Mesendoderm (in vitro differentiated cells): ENCODE measurements around the gene EDA.
"Not testable (repeated sequence)": the region's sequence is repeated elsewhere in the genome, so short reads cannot be mapped to it uniquely, and the experiment has no call there.

Experiments
- DNase-seq: peaks from one replicate; pipeline ENCODE4 v3.0.0; 2013
- H2AK5ac ChIP-seq: 2 replicates; pipeline ENCODE4 v1.6.1; 2013; ENCODE audit warnings: low read length, inconsistent platforms
- H2BK120ac ChIP-seq: 2 replicates; pipeline ENCODE4 v1.6.1; 2013; ENCODE audit warnings: low read depth, mild to moderate bottlenecking, low read length, moderate library complexity, mixed read lengths
- H2BK15ac ChIP-seq: replicated peaks from 2 replicates; pipeline ENCODE4 v1.6.1; 2013; ENCODE audit warnings: low read depth, mild to moderate bottlenecking, moderate library complexity
- H2BK5ac ChIP-seq: 2 replicates; pipeline ENCODE4 v1.6.1; 2013; ENCODE audit warnings: low read length, inconsistent platforms
- H3K18ac ChIP-seq: 2 replicates; pipeline ENCODE4 v1.6.1; 2013; ENCODE audit warnings: mild to moderate bottlenecking, low read length, mixed read lengths
- H3K23ac ChIP-seq: one replicate; pipeline ENCODE4 v1.6.1; 2013; ENCODE audit warnings: low read length
- H3K27ac ChIP-seq: 2 replicates; pipeline ENCODE4 v1.5.1; 2013; ENCODE audit warnings: low read depth, mild to moderate bottlenecking, inconsistent platforms, low read length, moderate library complexity
- H3K27me3 ChIP-seq: 2 replicates; pipeline ENCODE4 v1.6.1; 2013; ENCODE audit warnings: low read length, control low read depth, mild to moderate bottlenecking, inconsistent platforms; ENCODE audit not compliant: insufficient read depth, poor library complexity
- H3K36me3 ChIP-seq: 2 replicates; pipeline ENCODE4 v1.6.1; 2013; ENCODE audit warnings: low read length, inconsistent platforms; ENCODE audit not compliant: control insufficient read depth, insufficient read depth
- H3K4ac ChIP-seq: one replicate; pipeline ENCODE4 v1.6.1; 2013; ENCODE audit warnings: low read depth, mild to moderate bottlenecking, low read length, moderate library complexity
- H3K4me1 ChIP-seq: 2 replicates; pipeline ENCODE4 v1.6.1; 2013; ENCODE audit warnings: low read depth, low read length, inconsistent platforms; ENCODE audit not compliant: control insufficient read depth
- H3K4me2 ChIP-seq: 2 replicates; pipeline ENCODE4 v1.6.1; 2013; ENCODE audit warnings: low read length
- H3K4me3 ChIP-seq: 2 replicates; pipeline ENCODE4 v1.5.1; 2013; ENCODE audit warnings: mild to moderate bottlenecking, low read length
- H3K56ac ChIP-seq: one replicate; pipeline ENCODE4 v1.6.1; 2013; ENCODE audit warnings: low read length
- H3K79me1 ChIP-seq: 2 replicates; pipeline ENCODE4 v1.6.1; 2013; ENCODE audit warnings: low read length, inconsistent platforms
- H3K79me2 ChIP-seq: 2 replicates; pipeline ENCODE4 v1.6.1; 2013; ENCODE audit warnings: mild to moderate bottlenecking, low read length; ENCODE audit not compliant: control insufficient read depth, insufficient read depth
- H3K9ac ChIP-seq: 2 replicates; pipeline ENCODE4 v1.6.1; 2013; ENCODE audit warnings: low read length, inconsistent platforms
- H4K5ac ChIP-seq: one replicate; pipeline ENCODE4 v1.6.1; 2013; ENCODE audit warnings: low read length
- H4K8ac ChIP-seq: one replicate; pipeline ENCODE4 v1.6.1; 2013; ENCODE audit warnings: low read depth, mild to moderate bottlenecking, control low read depth, low read length, moderate library complexity
- WGBS: extraction: QIAGEN DNeasy Blood & Tissue Kit; methylation state at CpG from one replicate; pipeline ENCODE4 v1.1.7; 2013; ENCODE audit warnings: low lambda C conversion rate, missing lambda C conversion rate; ENCODE audit not compliant: insufficient coverage; ENCODE audit errors: extremely low coverage; 5-methylcytosine and 5-hydroxymethylcytosine counted together

Gene EDA

DNA sequence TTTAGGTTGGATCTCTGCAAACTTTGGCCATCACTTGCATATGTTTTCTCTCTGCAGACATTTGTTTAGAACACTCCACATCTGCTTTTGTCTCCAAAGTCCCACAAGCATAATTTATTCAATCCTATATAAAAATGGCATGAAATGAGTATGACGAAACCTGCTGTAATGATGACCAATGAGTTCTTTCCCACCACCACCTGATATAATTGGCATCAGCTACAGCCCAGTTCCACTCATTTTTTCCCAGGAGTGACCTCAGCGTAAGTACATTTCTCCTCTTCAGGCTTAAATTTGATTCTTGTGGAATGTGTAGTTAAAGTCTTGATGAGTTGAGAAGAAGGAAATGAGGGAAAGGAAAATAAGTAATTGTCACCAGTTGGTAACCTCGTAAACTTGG is 228.7 kb downstream of the EDA start:
- no peak overlapping the region for H3K56ac ChIP-seq
- H3K27me3 ChIP-seq = no peaks in the 10 kb centered on the region
- no CpG with 5 or more reads among the region's 3 CpGs for WGBS
- no peak overlapping the region for H4K8ac ChIP-seq
- no peaks in the 10 kb centered on the region for H3K79me2 ChIP-seq
- no peak overlapping the region for H3K4ac ChIP-seq
- no peak overlapping the region for H2AK5ac ChIP-seq
- H2BK120ac ChIP-seq = no peak overlapping the region
- no peak overlapping the region for H3K4me3 ChIP-seq
- no peak overlapping the region for H2BK15ac ChIP-seq
- no peaks in the 10 kb centered on the region for H3K79me1 ChIP-seq
- no peaks in the 10 kb centered on the region for H3K36me3 ChIP-seq
- H3K18ac ChIP-seq = no peak overlapping the region
- H3K23ac ChIP-seq = no peak overlapping the region
- no peaks in the 10 kb centered on the region for H3K4me1 ChIP-seq
- no peak overlapping the region for H3K27ac ChIP-seq
- no peak for DNase-seq
- H4K5ac ChIP-seq = no peak overlapping the region
- H3K9ac ChIP-seq = no peak overlapping the region
- no peak overlapping the region for H3K4me2 ChIP-seq
- no peak overlapping the region for H2BK5ac ChIP-seq

DNA sequence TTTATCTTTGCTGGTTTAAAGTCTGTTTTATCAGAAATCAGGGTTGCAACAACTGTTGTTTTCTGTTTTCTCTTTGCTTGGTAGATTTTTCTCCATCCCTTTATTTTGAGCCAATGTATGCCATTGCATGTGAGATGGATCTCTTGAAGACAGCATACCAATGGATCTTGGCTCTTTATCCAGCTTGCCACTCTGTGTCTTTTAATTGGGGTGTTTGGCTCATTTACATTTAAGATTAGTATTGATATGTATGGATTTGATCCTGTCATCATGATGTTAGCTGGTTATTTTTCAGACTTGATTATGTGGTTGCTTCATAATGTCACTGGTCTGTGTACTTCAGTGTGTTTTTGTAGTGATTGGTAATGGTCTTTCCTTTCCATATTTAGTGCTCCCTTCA is 244.1 kb downstream of the EDA start:
- H3K4me2 ChIP-seq, H2BK5ac ChIP-seq, H3K56ac ChIP-seq, H3K18ac ChIP-seq, DNase-seq, H3K23ac ChIP-seq, H4K5ac ChIP-seq, H3K27ac ChIP-seq, H3K4me1 ChIP-seq, H3K79me1 ChIP-seq, H3K27me3 ChIP-seq, H3K4ac ChIP-seq, H3K9ac ChIP-seq, H3K79me2 ChIP-seq, H2AK5ac ChIP-seq, H4K8ac ChIP-seq, H2BK120ac ChIP-seq, H3K4me3 ChIP-seq, H2BK15ac ChIP-seq, H3K36me3 ChIP-seq: not testable (repeated sequence)

DNA sequence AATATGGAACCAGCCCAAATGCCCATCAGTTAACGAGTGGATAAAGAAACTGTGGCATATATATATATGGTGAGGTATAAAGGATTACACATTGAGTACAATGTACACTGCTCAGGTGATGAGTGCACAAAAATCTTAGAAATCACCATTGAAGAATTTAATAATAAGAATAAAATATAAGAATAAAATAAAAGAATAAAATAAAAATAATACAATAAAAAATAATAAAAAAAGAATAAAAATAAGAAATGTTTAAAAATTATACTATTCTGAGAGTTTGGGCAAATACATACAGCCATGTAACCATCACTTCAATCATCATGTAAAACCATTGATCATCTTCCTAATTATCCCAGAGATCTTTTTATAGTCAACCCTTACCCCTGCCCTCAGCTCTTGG is 260.3 kb downstream of the EDA start:
- Histone ChIP-seq H3K4me2 (no peak overlapping the region), H3K27me3 (no peaks in the 10 kb centered on the region), H3K27ac (no peak overlapping the region), H3K4ac (no peak overlapping the region), H3K23ac (no peak overlapping the region), H3K79me2 (no peaks in the 10 kb centered on the region), H3K4me3 (no peak overlapping the region), H3K9ac (no peak overlapping the region), H4K8ac (no peak overlapping the region), H2BK120ac (no peak overlapping the region), H2AK5ac (no peak overlapping the region), H3K4me1 (no peaks in the 10 kb centered on the region), H3K36me3 (no peaks in the 10 kb centered on the region), H2BK15ac (no peak overlapping the region), H3K79me1 (no peaks in the 10 kb centered on the region), H4K5ac (no peak overlapping the region), H2BK5ac (no peak overlapping the region), H3K18ac (no peak overlapping the region), H3K56ac (no peak overlapping the region)
- no CpG with 5 or more reads among the region's 1 CpG for WGBS
- no peak for DNase-seq

GRCh38 chrX:69884210-69884609 is 268.3 kb downstream of the EDA start:
- Histone ChIP-seq H3K23ac (no peak overlapping the region), H3K27me3 (no peaks in the 10 kb centered on the region), H3K4me2 (no peak overlapping the region), H3K18ac (no peak overlapping the region), H3K36me3 (no peaks in the 10 kb centered on the region), H4K8ac (no peak overlapping the region), H3K56ac (no peak overlapping the region), H3K4ac (no peak overlapping the region), H3K4me3 (no peak overlapping the region), H2BK5ac (no peak overlapping the region), H3K27ac (no peak overlapping the region), H2AK5ac (no peak overlapping the region), H3K79me2 (no peaks in the 10 kb centered on the region), H2BK15ac (no peak overlapping the region), H2BK120ac (no peak overlapping the region), H3K79me1 (no peaks in the 10 kb centered on the region), H3K4me1 (no peaks in the 10 kb centered on the region), H4K5ac (no peak overlapping the region), H3K9ac (no peak overlapping the region)
- DNase-seq = no peak
- WGBS = no CpG with 5 or more reads among the region's 1 CpG

GRCh38 chrX:69896046-69896445 is 280.1 kb downstream of the EDA start:
- H4K5ac ChIP-seq = no peak overlapping the region
- no peak overlapping the region for H3K9ac ChIP-seq
- no peaks in the 10 kb centered on the region for H3K79me2 ChIP-seq
- peak; percentile 83 for DNase-seq
- H3K23ac ChIP-seq = no peak overlapping the region
- no peak overlapping the region for H4K8ac ChIP-seq
- H3K36me3 ChIP-seq = no peaks in the 10 kb centered on the region
- H3K56ac ChIP-seq = no peak overlapping the region
- no peak overlapping the region for H3K27ac ChIP-seq
- H3K18ac ChIP-seq = no peak overlapping the region
- WGBS = no CpG with 5 or more reads among the region's 1 CpG
- H2BK15ac ChIP-seq = no peak overlapping the region
- no peaks in the 10 kb centered on the region for H3K4me1 ChIP-seq
- no peaks in the 10 kb centered on the region for H3K79me1 ChIP-seq
- H3K4me3 ChIP-seq = no peak overlapping the region
- H2BK5ac ChIP-seq = no peak overlapping the region
- no peak overlapping the region for H2AK5ac ChIP-seq
- H2BK120ac ChIP-seq = no peak overlapping the region
- H3K4me2 ChIP-seq = no peak overlapping the region
- no peak overlapping the region for H3K4ac ChIP-seq
- H3K27me3 ChIP-seq = no peaks in the 10 kb centered on the region

DNA sequence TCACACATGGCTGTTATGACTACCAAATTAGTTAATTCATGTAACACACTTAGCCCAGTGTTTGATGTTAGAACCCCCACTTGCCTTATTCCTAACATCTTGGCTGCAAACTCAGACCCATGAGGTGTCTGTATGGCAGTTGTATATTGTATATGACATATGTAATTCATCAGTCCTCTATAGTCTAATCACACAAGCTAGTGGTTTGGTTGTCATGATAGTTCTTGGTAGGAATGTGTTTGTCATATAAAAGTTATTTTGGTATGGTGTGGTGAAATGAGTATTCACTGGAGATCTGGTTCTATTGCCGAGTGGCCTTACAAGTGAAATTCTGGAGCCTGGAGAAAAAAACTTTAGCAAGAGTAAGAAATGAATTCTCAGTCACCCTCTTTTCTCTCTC is 284.6 kb downstream of the EDA start:
- no peak overlapping the region for H3K4ac ChIP-seq
- H3K27me3 ChIP-seq = no peaks in the 10 kb centered on the region
- H2BK5ac ChIP-seq = no peak overlapping the region
- H2BK120ac ChIP-seq = no peak overlapping the region
- H3K9ac ChIP-seq = no peak overlapping the region
- no peak overlapping the region for H4K5ac ChIP-seq
- H3K23ac ChIP-seq = no peak overlapping the region
- no CpG with 5 or more reads among the region's 1 CpG for WGBS
- no peak overlapping the region for H3K4me2 ChIP-seq
- no peaks in the 10 kb centered on the region for H3K79me1 ChIP-seq
- H3K4me3 ChIP-seq = no peak overlapping the region
- H3K36me3 ChIP-seq = no peaks in the 10 kb centered on the region
- H3K27ac ChIP-seq = no peak overlapping the region
- H2AK5ac ChIP-seq = no peak overlapping the region
- DNase-seq = no peak
- no peak overlapping the region for H4K8ac ChIP-seq
- no peak overlapping the region for H2BK15ac ChIP-seq
- H3K4me1 ChIP-seq = no peaks in the 10 kb centered on the region
- no peaks in the 10 kb centered on the region for H3K79me2 ChIP-seq
- no peak overlapping the region for H3K56ac ChIP-seq
- no peak overlapping the region for H3K18ac ChIP-seq
